Astrocyte (in vitro differentiated cells and primary cell): ENCODE data around the gene RABGAP1L. TPM values are rescaled to one million over a fixed set of nuclear protein-coding genes. Genes with fewer than 3 reads are reported as not detected.

ENCODE experiments used
- DNase-seq: peaks from one replicate; pipeline ENCODE4 v3.0.0-alpha.2; 2010; ENCODE audit warnings: low read depth
- FAIRE-seq: peaks from 2 replicates; lab custom pipeline; 2011; peaks lifted over from hg19 to GRCh38; lab: Jason Lieb, UNC
- H2AFZ ChIP-seq: 2 replicates; pipeline ENCODE4 v1.6.0; 2012; ENCODE audit warnings: low read depth, low read length, inconsistent platforms
- H3K27ac ChIP-seq: 2 replicates; pipeline ENCODE4 v1.5.1; 2011; ENCODE audit warnings: low read depth, low read length, inconsistent platforms
- H3K27me3 ChIP-seq: 2 replicates; pipeline ENCODE4 v1.6.0; 2011; ENCODE audit warnings: low read length, inconsistent platforms; ENCODE audit not compliant: insufficient read depth
- H3K36me3 ChIP-seq: 2 replicates; pipeline ENCODE4 v1.5.1; 2011; ENCODE audit warnings: low read length, inconsistent platforms; ENCODE audit not compliant: insufficient read depth
- H3K4me1 ChIP-seq: 2 replicates; pipeline ENCODE4 v1.5.1; 2011; ENCODE audit warnings: low read length, inconsistent platforms; ENCODE audit not compliant: insufficient read depth
- H3K4me2 ChIP-seq: 2 replicates; pipeline ENCODE4 v1.6.0; 2012; ENCODE audit warnings: low read length, inconsistent platforms
- H3K4me3 ChIP-seq: 2 replicates; pipeline ENCODE4 v1.5.1; 2011; ENCODE audit warnings: low read depth, mild to moderate bottlenecking, low read length, inconsistent platforms; ENCODE audit not compliant: insufficient read depth
- H3K79me2 ChIP-seq: 2 replicates; pipeline ENCODE4 v1.6.0; 2012; ENCODE audit warnings: mild to moderate bottlenecking, low read length, inconsistent platforms; ENCODE audit not compliant: insufficient read depth
- H3K9ac ChIP-seq: 2 replicates; pipeline ENCODE4 v1.6.0; 2012; ENCODE audit warnings: mild to moderate bottlenecking, low read length, inconsistent platforms
- H3K9me3 ChIP-seq: 2 replicates; pipeline ENCODE4 v1.5.1; 2012; ENCODE audit warnings: low read depth, mild to moderate bottlenecking, low read length, inconsistent platforms; ENCODE audit not compliant: insufficient read depth
- H4K20me1 ChIP-seq: 2 replicates; pipeline ENCODE4 v1.6.0; 2012; ENCODE audit warnings: low read length, inconsistent platforms; ENCODE audit not compliant: insufficient read depth
- H3K27ac Mint-ChIP-seq: one replicate; pipeline ENCODE4 v1.8.0; 2021; ENCODE audit warnings: mild to moderate bottlenecking, mixed read lengths; ENCODE audit not compliant: unreplicated experiment
- H3K27me3 Mint-ChIP-seq: one replicate; pipeline ENCODE4 v1.8.0; 2021; ENCODE audit warnings: low read depth, mixed read lengths; ENCODE audit not compliant: unreplicated experiment
- H3K36me3 Mint-ChIP-seq: one replicate; pipeline ENCODE4 v1.8.0; 2021; ENCODE audit warnings: low read depth, mixed read lengths; ENCODE audit not compliant: unreplicated experiment
- H3K4me1 Mint-ChIP-seq: one replicate; pipeline ENCODE4 v1.8.0; 2021; ENCODE audit warnings: low read depth, mixed read lengths; ENCODE audit not compliant: unreplicated experiment
- H3K4me3 Mint-ChIP-seq: one replicate; pipeline ENCODE4 v1.8.0; 2021; ENCODE audit warnings: mild to moderate bottlenecking, moderate library complexity, mixed read lengths; ENCODE audit not compliant: unreplicated experiment
- H3K9me3 Mint-ChIP-seq: one replicate; pipeline ENCODE4 v1.8.0; 2021; ENCODE audit warnings: mild to moderate bottlenecking, mixed read lengths; ENCODE audit not compliant: unreplicated experiment
- CTCF ChIP-seq: IDR thresholded peaks from 2 replicates; pipeline ENCODE4 v1.5.1; 2011; ENCODE audit warnings: low read depth, mild to moderate bottlenecking, inconsistent platforms, low read length, moderate library complexity; ENCODE audit not compliant: insufficient read depth
- EZH2 ChIP-seq: IDR thresholded peaks from 2 replicates; pipeline ENCODE4 v1.6.1; 2012; ENCODE audit warnings: mild to moderate bottlenecking, low read length, inconsistent platforms; ENCODE audit not compliant: insufficient read depth
- total RNA-seq: library from RNA; stranded (reverse); gene quantifications from 2 replicates; pipeline ENCODE4 v1.2.1, GENCODE V29; 2021

Gene RABGAP1L
- total RNA-seq, 1 donor from 2014 or later: 40.2 TPM

- no peaks in the 10 kb centered on the region for H3K4me1 ChIP-seq
- H3K4me2 ChIP-seq: no peak overlapping the region
- H2AFZ ChIP-seq: no peak overlapping the region
- no peak overlapping the region for H3K4me3 ChIP-seq
- Mint-ChIP-seq H3K4me3 (no peak overlapping the region), H3K27ac (no peak overlapping the region), H3K36me3 (no peaks in the 10 kb centered on the region), H3K27me3 (no peaks in the 10 kb centered on the region), H3K9me3 (no peaks in the 10 kb centered on the region), H3K4me1 (no peaks in the 10 kb centered on the region)
- TF ChIP-seq CTCF (no peak), EZH2 (no peak)
- H3K9me3 ChIP-seq: no peaks in the 10 kb centered on the region
- FAIRE-seq: no peak
- H4K20me1 ChIP-seq: no peaks in the 10 kb centered on the region
- DNase-seq: no peak
- H3K27me3 ChIP-seq: no peaks in the 10 kb centered on the region
- H3K9ac ChIP-seq: no peak overlapping the region
- no peaks in the 10 kb centered on the region for H3K36me3 ChIP-seq
- H3K27ac ChIP-seq: no peak overlapping the region
- no peaks in the 10 kb centered on the region for H3K79me2 ChIP-seq
Measured at GRCh38 chr1:174858301-174858700, 699.0 kb downstream of the RABGAP1L start.

- Histone ChIP-seq H3K36me3 (no peaks in the 10 kb centered on the region), H3K4me3 (no peak overlapping the region), H3K9me3 (no peaks in the 10 kb centered on the region), H3K9ac (no peak overlapping the region), H3K27ac (no peak overlapping the region), H4K20me1 (no peaks in the 10 kb centered on the region), H3K79me2 (no peaks in the 10 kb centered on the region), H3K4me2 (no peak overlapping the region), H3K4me1 (no peaks in the 10 kb centered on the region), H3K27me3 (no peaks in the 10 kb centered on the region), H2AFZ (no peak overlapping the region)
- Mint-ChIP-seq H3K9me3 (peaks cover 2% of the 10 kb centered on the region), H3K4me1 (peaks cover 12% of the 10 kb centered on the region), H3K36me3 (no peaks in the 10 kb centered on the region), H3K4me3 (no peak overlapping the region), H3K27me3 (no peaks in the 10 kb centered on the region), H3K27ac (no peak overlapping the region)
- FAIRE-seq (no peak), DNase-seq (no peak)
- TF ChIP-seq EZH2 (no peak), CTCF (no peak)
Measured at GRCh38 chr1:174870319-174870718, 711.0 kb downstream of the RABGAP1L start.

GRCh38 chr1:174871886-174872285 lies 712.6 kb downstream of the RABGAP1L start:
- FAIRE-seq (no peak), DNase-seq (peak; percentile 71)
- Mint-ChIP-seq H3K4me1 (peaks cover 24% of the 10 kb centered on the region), H3K4me3 (no peak overlapping the region), H3K27me3 (no peaks in the 10 kb centered on the region), H3K9me3 (peaks cover 2% of the 10 kb centered on the region), H3K27ac (no peak overlapping the region), H3K36me3 (no peaks in the 10 kb centered on the region)
- Histone ChIP-seq H3K9me3 (no peaks in the 10 kb centered on the region), H3K79me2 (no peaks in the 10 kb centered on the region), H3K27me3 (no peaks in the 10 kb centered on the region), H3K4me1 (no peaks in the 10 kb centered on the region), H3K27ac (peak overlapping the region; percentile 13), H3K9ac (no peak overlapping the region), H4K20me1 (no peaks in the 10 kb centered on the region), H3K36me3 (no peaks in the 10 kb centered on the region), H2AFZ (no peak overlapping the region), H3K4me2 (no peak overlapping the region), H3K4me3 (no peak overlapping the region)
- TF ChIP-seq EZH2 (no peak), CTCF (no peak)
